Liver (tissue), 9 donors: ENCODE data around the gene HEPHL1. TPM values are rescaled to one million over a fixed set of nuclear protein-coding genes. Genes with fewer than 3 reads are reported as not detected.
"Not testable (repeated sequence)": the region's sequence is repeated elsewhere in the genome, so short reads cannot be mapped to it uniquely, and the experiment has no call there.

Source experiments
- DNase-seq: peaks from one replicate; pipeline ENCODE4 v3.0.0-alpha.2; 2017; ENCODE audit warnings: low spot score
- H3K27ac ChIP-seq, 2 donors: one replicate each; pipeline ENCODE4 v1.7.0; 2013; ENCODE audit warnings: inconsistent platforms in 2 of 2, low read length in 2 of 2, control low read depth in 1 of 2, low read depth in 1 of 2, mild to moderate bottlenecking in 1 of 2
- H3K27me3 ChIP-seq, 4 donors: one replicate each; pipeline versions ENCODE4 v1.6.1 to v1.7.0; 2013; ENCODE audit warnings: low read length in 3 of 4, inconsistent platforms in 1 of 4, mild to moderate bottlenecking in 1 of 4, moderate library complexity in 1 of 4; ENCODE audit not compliant: control insufficient read depth in 4 of 4, insufficient read depth in 4 of 4
- H3K36me3 ChIP-seq, 4 donors: one replicate each; pipeline versions ENCODE4 v1.6.1 to v1.7.0; 2013; ENCODE audit warnings: low read length in 3 of 4, mild to moderate bottlenecking in 3 of 4, low read depth in 1 of 4, moderate library complexity in 1 of 4; ENCODE audit not compliant: control insufficient read depth in 4 of 4, insufficient read depth in 3 of 4
- H3K4me1 ChIP-seq, 4 donors: one replicate each; pipeline versions ENCODE4 v1.6.1 to v1.7.0; 2013; ENCODE audit warnings: low read length in 3 of 4, mild to moderate bottlenecking in 3 of 4, moderate library complexity in 1 of 4; ENCODE audit not compliant: control insufficient read depth in 4 of 4, insufficient read depth in 4 of 4
- H3K4me3 ChIP-seq, 3 donors: one replicate each; pipeline versions ENCODE4 v1.6.1 to v1.7.0; 2013; ENCODE audit warnings: low read length in 3 of 3, control low read depth in 1 of 3, low read depth in 1 of 3, mild to moderate bottlenecking in 1 of 3
- H3K9ac ChIP-seq, 2 donors: one replicate each; pipeline ENCODE4 v1.7.0; 2013; ENCODE audit warnings: low read length in 2 of 2, mild to moderate bottlenecking in 2 of 2, moderate library complexity in 2 of 2, control low read depth in 1 of 2, low read depth in 1 of 2
- H3K9me3 ChIP-seq, 4 donors: one replicate each; pipeline versions ENCODE4 v1.6.1 to v1.7.0; 2013; ENCODE audit warnings: low read length in 3 of 4; ENCODE audit not compliant: control insufficient read depth in 4 of 4
- FOXA1 ChIP-seq: IDR thresholded peaks from 2 replicates; pipeline ENCODE4 v1.6.1; 2016; ENCODE audit warnings: antibody characterized with exemption
- FOXA2 ChIP-seq: IDR thresholded peaks from 2 replicates; pipeline ENCODE4 v1.6.1; 2016; ENCODE audit warnings: antibody characterized with exemption
- GABPA ChIP-seq, 2 donors: IDR thresholded peaks in 1 of 2; conservative IDR thresholded peaks in 1 of 2; 2 replicates each; pipeline ENCODE4 v1.6.1; 2016; ENCODE audit warnings: antibody characterized with exemption in 2 of 2, mild to moderate bottlenecking in 1 of 2, moderate library complexity in 1 of 2
- HNF4G ChIP-seq: IDR thresholded peaks from 2 replicates; pipeline ENCODE4 v1.6.1; 2016; ENCODE audit warnings: antibody characterized with exemption
- JUND ChIP-seq, 2 donors: IDR thresholded peaks; 2 replicates each; pipeline ENCODE4 v1.6.1; 2016; ENCODE audit warnings: antibody characterized with exemption in 2 of 2
- NR2F2 ChIP-seq: IDR thresholded peaks from 2 replicates; pipeline ENCODE4 v1.6.1; 2016; ENCODE audit warnings: antibody characterized with exemption
- REST ChIP-seq: IDR thresholded peaks from 2 replicates; pipeline ENCODE4 v1.6.1; 2016; ENCODE audit warnings: antibody characterized with exemption, mild to moderate bottlenecking
- SP1 ChIP-seq: IDR thresholded peaks from 2 replicates; pipeline ENCODE4 v1.6.1; 2018; ENCODE audit warnings: antibody characterized with exemption, mild to moderate bottlenecking
- TAF1 ChIP-seq: conservative IDR thresholded peaks from 2 replicates; pipeline ENCODE4 v1.6.1; 2016; ENCODE audit warnings: antibody characterized with exemption, mild to moderate bottlenecking
- WGBS: extraction: QIAGEN DNeasy Blood & Tissue Kit; methylation state at CpG from one replicate; pipeline ENCODE4 v1.1.7; 2013; 5-methylcytosine and 5-hydroxymethylcytosine counted together
- polyA plus RNA-seq, 2 donors: library from polyadenylated mRNA; stranded (reverse) in 1 of 2; unstranded in 1 of 2; fragments of 200-250 nt in 1 of 2; fragments of >200 nt in 1 of 2; fragmentation: Nextera tagmentation in 1 of 2; extraction: Ambion mirVana in 1 of 2; gene quantifications; one replicate each; pipeline versions ENCODE4 v1.2.1 to v1.2.3, GENCODE V29; 2013 to 2015
- total RNA-seq, 2 donors: library from RNA; depleted of rRNA; stranded (reverse); fragments of >200 nt; gene quantifications; one replicate each; pipeline ENCODE4 v1.2.3, GENCODE V29; 2014
- TF ChIP-seq, protein P1 (sequence below): IDR thresholded peaks from 2 replicates; pipeline ENCODE4 v1.6.1; 2016; ENCODE audit warnings: antibody characterized with exemption
- TF ChIP-seq, protein P2 (sequence below): IDR thresholded peaks from 2 replicates; pipeline ENCODE4 v1.6.1; 2016; ENCODE audit warnings: antibody characterized with exemption
- TF ChIP-seq, protein P3 (sequence below): fragments of 150-350 bp; IDR thresholded peaks from 2 replicates; pipeline ENCODE4 v1.5.1; 2017; ENCODE audit warnings: improper control_type of control experiment, low read depth, low read length; ENCODE audit not compliant: missing input control
- donor health status: healthy.
- donor health status: healthy.
- donor health status: healthy.
- donor health status: healthy.
- donor health status: healthy.

The HEPHL1 gene
- total RNA-seq (not detected), polyA plus RNA-seq (under 1 TPM in 1 of 2 donors, not detected in 1; 0.19 TPM)

GRCh38 chr11:94020777-94021481, at the start of gene HEPHL1:
Gene HEPHL1, plus strand, starts transcription at chr11:94021354. Its CDS starts 15 bp downstream, at chr11:94021369.
- Histone ChIP-seq H3K36me3 (no peaks in the 10 kb centered on the region), H3K4me3 (no peak within 1 kb of the TSS), H3K9ac (no peak within 1 kb of the TSS), H3K4me1 (no peaks in the 10 kb centered on the region), H3K27ac (no peak within 1 kb of the TSS), H3K9me3 (no peaks in the 10 kb centered on the region), H3K27me3 (no peaks in the 10 kb centered on the region)
- TF ChIP-seq, protein P1, sequence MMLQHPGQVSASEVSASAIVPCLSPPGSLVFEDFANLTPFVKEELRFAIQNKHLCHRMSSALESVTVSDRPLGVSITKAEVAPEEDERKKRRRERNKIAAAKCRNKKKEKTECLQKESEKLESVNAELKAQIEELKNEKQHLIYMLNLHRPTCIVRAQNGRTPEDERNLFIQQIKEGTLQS, result no peak
- TF ChIP-seq FOXA1, result no peak
- TF ChIP-seq FOXA2, result no peak
- TF ChIP-seq TAF1, result no peak
- no peak for TF ChIP-seq HNF4G
- no peak for DNase-seq
- WGBS, result 54% methylated on average over 11 of the region's 11 CpGs

- WGBS, result 33% methylated on average over 2 of the region's 2 CpGs
- Histone ChIP-seq H3K27me3 (no peaks in the 10 kb centered on the region), H3K9ac (no peak overlapping the region), H3K36me3 (no peaks in the 10 kb centered on the region), H3K9me3 (peaks cover 0 to 2% (median under 1%) of the 10 kb centered on the region in 4 donors), H3K4me1 (no peaks in the 10 kb centered on the region), H3K4me3 (no peak overlapping the region), H3K27ac (no peak overlapping the region)
- TF ChIP-seq REST, result no peak
- no peak for TF ChIP-seq NR2F2
- TF ChIP-seq, protein P1, result no peak
- TF ChIP-seq, protein P2, sequence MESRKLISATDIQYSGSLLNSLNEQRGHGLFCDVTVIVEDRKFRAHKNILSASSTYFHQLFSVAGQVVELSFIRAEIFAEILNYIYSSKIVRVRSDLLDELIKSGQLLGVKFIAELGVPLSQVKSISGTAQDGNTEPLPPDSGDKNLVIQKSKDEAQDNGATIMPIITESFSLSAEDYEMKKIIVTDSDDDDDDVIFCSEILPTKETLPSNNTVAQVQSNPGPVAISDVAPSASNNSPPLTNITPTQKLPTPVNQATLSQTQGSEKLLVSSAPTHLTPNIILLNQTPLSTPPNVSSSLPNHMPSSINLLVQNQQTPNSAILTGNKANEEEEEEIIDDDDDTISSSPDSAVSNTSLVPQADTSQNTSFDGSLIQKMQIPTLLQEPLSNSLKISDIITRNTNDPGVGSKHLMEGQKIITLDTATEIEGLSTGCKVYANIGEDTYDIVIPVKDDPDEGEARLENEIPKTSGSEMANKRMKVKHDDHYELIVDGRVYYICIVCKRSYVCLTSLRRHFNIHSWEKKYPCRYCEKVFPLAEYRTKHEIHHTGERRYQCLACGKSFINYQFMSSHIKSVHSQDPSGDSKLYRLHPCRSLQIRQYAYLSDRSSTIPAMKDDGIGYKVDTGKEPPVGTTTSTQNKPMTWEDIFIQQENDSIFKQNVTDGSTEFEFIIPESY, result no peak
- no peak for TF ChIP-seq HNF4G
- no peak for TF ChIP-seq JUND (IDR thresholded peaks at IDR 0.05)
- TF ChIP-seq GABPA (IDR thresholded peaks at IDR 0.05 in 1 of 2, conservative IDR thresholded peaks at IDR 0.05 in 1 of 2), result no peak
- no peak for TF ChIP-seq FOXA2
- no peak for TF ChIP-seq SP1
- TF ChIP-seq, protein P3, sequence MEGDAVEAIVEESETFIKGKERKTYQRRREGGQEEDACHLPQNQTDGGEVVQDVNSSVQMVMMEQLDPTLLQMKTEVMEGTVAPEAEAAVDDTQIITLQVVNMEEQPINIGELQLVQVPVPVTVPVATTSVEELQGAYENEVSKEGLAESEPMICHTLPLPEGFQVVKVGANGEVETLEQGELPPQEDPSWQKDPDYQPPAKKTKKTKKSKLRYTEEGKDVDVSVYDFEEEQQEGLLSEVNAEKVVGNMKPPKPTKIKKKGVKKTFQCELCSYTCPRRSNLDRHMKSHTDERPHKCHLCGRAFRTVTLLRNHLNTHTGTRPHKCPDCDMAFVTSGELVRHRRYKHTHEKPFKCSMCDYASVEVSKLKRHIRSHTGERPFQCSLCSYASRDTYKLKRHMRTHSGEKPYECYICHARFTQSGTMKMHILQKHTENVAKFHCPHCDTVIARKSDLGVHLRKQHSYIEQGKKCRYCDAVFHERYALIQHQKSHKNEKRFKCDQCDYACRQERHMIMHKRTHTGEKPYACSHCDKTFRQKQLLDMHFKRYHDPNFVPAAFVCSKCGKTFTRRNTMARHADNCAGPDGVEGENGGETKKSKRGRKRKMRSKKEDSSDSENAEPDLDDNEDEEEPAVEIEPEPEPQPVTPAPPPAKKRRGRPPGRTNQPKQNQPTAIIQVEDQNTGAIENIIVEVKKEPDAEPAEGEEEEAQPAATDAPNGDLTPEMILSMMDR, result no peak
- TF ChIP-seq FOXA1, result no peak
- DNase-seq, result no peak
These were observed 48.4 kb upstream of the HEPHL1 start for GRCh38 chr11:93972790-93973189.

DNA sequence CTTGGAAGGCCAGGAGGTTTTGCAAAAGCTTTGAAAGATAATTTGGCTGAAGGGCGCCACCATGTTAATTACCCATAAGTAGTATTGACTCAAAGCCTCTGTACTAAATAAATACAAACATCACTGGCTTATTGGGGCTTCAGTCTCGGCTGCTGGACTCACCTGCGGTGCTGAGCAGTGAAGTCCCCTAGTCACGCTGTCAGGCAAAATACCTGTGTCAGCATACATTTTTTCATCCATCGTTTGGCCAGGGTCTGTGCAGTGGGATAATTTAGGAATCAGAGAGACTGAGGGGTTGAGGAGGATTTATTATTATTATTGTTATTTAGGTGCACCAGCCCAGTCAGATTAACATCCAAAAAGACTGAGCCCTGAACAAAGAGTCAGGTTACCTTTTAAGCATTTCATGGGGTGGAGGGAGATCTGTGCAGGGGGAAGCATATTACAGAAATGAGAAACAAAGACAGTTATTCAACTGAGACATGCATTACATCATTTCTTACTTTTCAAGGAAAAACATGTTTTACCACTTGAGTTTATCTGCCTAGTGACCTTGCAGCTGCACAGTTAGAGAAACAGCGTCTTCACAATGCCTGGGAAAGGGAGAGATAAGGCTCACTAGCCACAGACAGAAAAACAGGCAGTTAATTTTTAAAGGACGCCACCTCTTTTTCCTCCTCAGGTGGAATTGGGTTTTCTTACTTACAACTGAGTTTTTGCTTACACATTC, 47.7 kb upstream of the HEPHL1 start:
- 47% methylated on average over 7 of the region's 7 CpGs for WGBS
- H3K36me3 ChIP-seq, DNase-seq, H3K9ac ChIP-seq, H3K9me3 ChIP-seq, H3K4me3 ChIP-seq, H3K27me3 ChIP-seq, H3K27ac ChIP-seq, H3K4me1 ChIP-seq: not testable (repeated sequence)
